Colonic mucosa (tissue), 4 donors: ENCODE results near the gene INTS6. TPM values are rescaled to one million over a fixed set of nuclear protein-coding genes. Genes with fewer than 3 reads are reported as not detected.

Experiments
- DNase-seq: peaks from one replicate; pipeline ENCODE4 v3.0.0-alpha.2; 2020
- H3K27ac ChIP-seq: fragments of 200-600 bp; one replicate; pipeline ENCODE4 v1.8.0; 2021
- H3K27me3 ChIP-seq: fragments of 200-600 bp; one replicate; pipeline ENCODE4 v1.8.0; 2021
- H3K36me3 ChIP-seq: fragments of 200-600 bp; one replicate; pipeline ENCODE4 v1.8.0; 2021
- H3K4me1 ChIP-seq: fragments of 200-600 bp; one replicate; pipeline ENCODE4 v1.8.0; 2021; ENCODE audit warnings: mild to moderate bottlenecking
- H3K4me3 ChIP-seq: fragments of 200-600 bp; one replicate; pipeline ENCODE4 v1.8.0; 2021
- H3K9ac ChIP-seq, 2 donors: one replicate each; pipeline ENCODE4 v1.7.0; 2013; ENCODE audit warnings: control low read depth in 2 of 2, low read depth in 2 of 2, low read length in 2 of 2
- H3K9me3 ChIP-seq: fragments of 200-600 bp; one replicate; pipeline ENCODE4 v1.8.0; 2021
- CTCF ChIP-seq: fragments of 200-600 bp; IDR thresholded peaks from one replicate; pipeline ENCODE4 v1.8.0; 2022; ENCODE audit warnings: antibody characterized with exemption, mild to moderate bottlenecking
- intact Hi-C: fragments of 100-400 bp; cut with DNase I; formaldehyde crosslinking; loops from one replicate; pipeline ENCODE4 v1.14.1; 2022
- microRNA-seq: library from miRNA; unstranded; fragments of <30 nt; microRNA quantifications from one replicate; pipeline ENCODE4, GENCODE V29; 2019
- total RNA-seq, 2 donors: library from RNA; stranded (reverse); fragmentation: NEBNext Ultra II Directional in 1 of 2; extraction: Animal tissue kit (Norgen Biotek cat#: 25700) in 1 of 2; gene quantifications; one replicate each; pipeline ENCODE4 v1.2.1, GENCODE V29; 2021
- donor health status: healthy.
- donor health status: DM: no; HTN: no; CAD: no.
- donor health status: DM: no; HTN: no; CAD: no.

The INTS6 gene
- total RNA-seq, 2 donors from 2014 or later = 30.8 to 32.3 TPM

- Histone ChIP-seq H3K9me3 (no peaks in the 10 kb centered on the region), H3K4me3 (no peak overlapping the region), H3K4me1 (no peaks in the 10 kb centered on the region), H3K36me3 (no peaks in the 10 kb centered on the region), H3K27me3 (no peaks in the 10 kb centered on the region), H3K27ac (no peak overlapping the region), H3K9ac (no peak overlapping the region)
- intact Hi-C loops = no loop called here
- DNase-seq = no peak
- no peak for TF ChIP-seq CTCF
These were observed 140.8 kb downstream of the INTS6 start for GRCh38 chr13:51311957-51312520.

Small RNAs within 50 kb of the gene (microRNA-seq; reads per million reads assigned to microRNA genes)
- gene MIR5693 = not detected

Other genes starting within 250 kb of the INTS6 start
- 1 to 10 TPM in 1 of 2 donors, under 1 TPM in 1; 0.57 to 2.0 TPM for gene FAM124A, start 230.6 kb downstream of the INTS6 start, total RNA-seq
- not detected for gene SERPINE3, start 113.3 kb downstream of the INTS6 start, total RNA-seq
- 1 to 10 TPM; 2.7 to 3.3 TPM for gene WDFY2, start 131.4 kb upstream of the INTS6 start, total RNA-seq